Stimulated activated CD4-positive, alpha-beta T cell treated with anti-CD3 and anti-CD28 coated beads, Interleukin-2, amount 100 ng/mL, for 4 hours (primary cell): ENCODE data around the gene CMTM6.
"Not testable (repeated sequence)": the region's sequence is repeated elsewhere in the genome, so short reads cannot be mapped to it uniquely, and the experiment has no call there.

Experiments
- DNase-seq: peaks from one replicate; pipeline ENCODE4 v3.0.0-alpha.2; 2020; ENCODE audit warnings: low read depth

Gene CMTM6

GRCh38 chr3:32443478-32443877 lies 59.2 kb downstream of the CMTM6 start:
- DNase-seq: no peak

GRCh38 chr3:32442766-32443165 lies 59.9 kb downstream of the CMTM6 start:
- no peak for DNase-seq

DNA sequence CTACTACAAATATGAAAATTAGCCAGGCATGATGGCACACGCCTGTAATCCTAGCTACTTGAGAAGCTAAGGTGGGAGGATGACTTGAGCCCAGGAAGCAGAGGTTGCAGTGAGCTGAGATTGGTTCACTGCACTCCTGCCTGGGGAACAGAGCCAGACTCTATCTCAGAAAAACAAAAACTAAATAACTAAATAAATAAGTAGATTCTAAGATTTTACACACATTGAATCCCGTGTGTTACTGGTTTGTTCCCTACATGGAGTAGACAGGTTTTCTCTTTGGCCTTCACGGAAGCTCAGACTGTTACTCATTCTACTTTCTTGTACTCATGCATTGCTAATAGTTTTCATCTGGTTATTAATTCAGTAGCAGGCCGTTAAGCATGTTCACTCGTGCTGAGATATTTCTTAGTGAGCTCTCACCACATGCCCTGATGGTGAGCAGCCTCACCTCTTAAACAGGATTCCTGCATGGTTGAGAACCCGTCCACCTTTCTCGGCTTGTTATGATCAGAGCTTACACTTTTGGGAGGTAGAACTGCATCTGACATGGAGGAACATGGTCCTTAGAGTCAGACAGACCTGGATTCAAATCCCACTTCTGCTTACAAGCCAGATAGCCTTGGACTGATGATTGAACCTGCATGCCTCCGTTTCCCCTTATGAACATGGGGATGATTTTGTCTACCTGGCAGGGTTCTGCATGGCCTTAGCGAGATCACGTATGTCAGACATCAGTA lies 61.9 kb downstream of the CMTM6 start:
- no peak for DNase-seq

DNA sequence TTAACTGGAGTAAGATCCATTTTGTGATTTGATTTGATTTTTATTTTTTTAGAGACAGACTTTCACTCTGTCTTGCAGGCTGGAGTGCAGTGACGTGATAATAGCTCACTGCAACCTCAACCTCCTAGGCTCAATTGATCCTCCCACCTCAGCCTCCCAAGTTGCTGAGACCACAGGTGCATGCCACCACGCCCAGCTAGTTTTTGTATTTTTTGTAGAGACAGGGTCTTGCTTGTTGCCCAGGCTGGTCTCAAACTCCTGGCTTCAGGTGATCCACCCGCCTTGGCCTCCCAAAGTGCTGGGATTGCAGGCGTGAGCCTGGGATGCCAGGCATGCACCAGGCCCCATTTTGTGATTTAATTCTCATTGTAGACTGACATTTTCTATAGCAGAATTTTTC lies 63.2 kb downstream of the CMTM6 start:
- not testable (repeated sequence) for DNase-seq

- no peak for DNase-seq
Observed at GRCh38 chr3:32438596-32439344, 63.9 kb downstream of the CMTM6 start.

DNA sequence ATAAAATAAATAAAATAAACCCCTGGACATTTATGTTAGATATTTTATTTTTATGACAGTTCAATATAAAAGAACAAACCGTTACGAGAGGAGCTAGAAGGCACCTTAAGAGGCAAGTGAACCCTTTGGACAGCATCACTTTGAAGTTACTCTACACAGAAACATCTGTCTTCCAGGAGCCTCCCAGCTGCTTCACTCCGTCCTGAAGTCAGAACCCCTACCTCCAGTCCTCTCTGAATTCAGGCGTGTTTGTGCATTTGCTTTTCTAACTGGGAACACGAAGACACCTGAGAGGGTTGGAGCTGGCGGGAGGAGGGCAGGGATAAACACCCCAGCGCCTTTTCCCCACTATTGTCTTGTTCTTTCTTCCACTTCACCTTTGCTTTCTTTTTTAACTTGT lies 64.8 kb downstream of the CMTM6 start:
- DNase-seq: no peak

GRCh38 chr3:32436816-32437189 lies 65.8 kb downstream of the CMTM6 start:
- DNase-seq: no peak

DNA sequence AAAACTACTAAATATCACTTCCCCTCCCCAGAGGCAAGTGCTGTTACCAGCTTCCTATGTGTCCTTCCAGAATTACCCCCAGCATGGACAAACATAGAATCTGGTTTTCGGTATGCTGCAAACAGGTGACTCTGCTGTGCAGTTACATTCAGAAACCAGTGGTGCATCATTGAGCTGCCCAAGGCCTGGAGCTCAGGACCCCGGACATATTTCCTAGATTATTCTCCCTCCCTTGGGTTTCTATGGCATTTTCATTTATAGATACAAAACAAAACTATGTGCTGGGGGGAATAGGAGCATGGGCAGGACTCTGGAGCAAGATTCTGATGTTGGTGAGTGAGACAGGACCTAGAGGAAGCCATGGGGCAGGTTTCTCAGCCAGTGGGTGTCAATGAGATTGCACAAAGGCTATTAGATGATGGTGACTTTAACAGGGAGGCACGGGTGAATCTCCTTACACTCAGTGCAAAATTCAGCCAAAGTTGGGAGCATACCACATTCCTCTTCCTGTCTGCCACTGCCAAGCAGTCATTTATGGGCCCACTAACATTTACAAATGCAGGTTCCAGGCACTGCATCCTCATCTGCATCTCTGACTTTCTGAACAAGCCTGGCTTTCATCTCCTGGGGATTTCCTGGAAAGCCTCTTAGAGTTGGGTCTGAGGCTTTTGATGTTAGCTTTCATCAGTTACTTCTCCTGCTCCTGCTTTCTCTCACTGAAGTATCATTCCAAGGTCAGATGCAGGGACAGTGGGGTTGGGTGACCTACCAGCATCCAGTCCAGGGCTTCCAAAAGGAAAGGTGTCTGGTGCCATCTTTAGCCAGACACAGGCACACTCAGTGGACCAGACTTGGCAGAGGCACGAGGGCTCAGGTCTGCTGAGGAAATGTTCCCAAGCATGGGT lies 66.5 kb downstream of the CMTM6 start:
- no peak for DNase-seq

DNA sequence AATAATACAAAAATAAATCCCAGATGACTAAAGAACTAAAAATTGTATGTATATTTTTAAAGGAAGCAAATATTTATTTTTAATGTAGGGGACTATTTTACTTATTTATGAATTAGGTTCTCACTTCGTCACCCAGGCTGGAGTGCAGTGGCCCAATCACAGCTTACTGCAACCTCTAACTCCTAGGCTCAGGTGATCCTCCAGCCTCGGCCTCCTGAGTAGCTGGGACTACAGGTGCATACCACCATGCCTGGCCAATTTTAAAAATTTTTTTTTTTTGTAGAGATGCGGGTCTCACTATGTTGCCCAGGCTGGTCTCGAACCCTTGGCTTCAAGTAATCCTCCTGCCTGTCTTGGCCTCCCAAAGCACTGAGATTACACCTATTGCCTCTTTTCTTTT lies 68.4 kb downstream of the CMTM6 start:
- DNase-seq: no peak

DNA sequence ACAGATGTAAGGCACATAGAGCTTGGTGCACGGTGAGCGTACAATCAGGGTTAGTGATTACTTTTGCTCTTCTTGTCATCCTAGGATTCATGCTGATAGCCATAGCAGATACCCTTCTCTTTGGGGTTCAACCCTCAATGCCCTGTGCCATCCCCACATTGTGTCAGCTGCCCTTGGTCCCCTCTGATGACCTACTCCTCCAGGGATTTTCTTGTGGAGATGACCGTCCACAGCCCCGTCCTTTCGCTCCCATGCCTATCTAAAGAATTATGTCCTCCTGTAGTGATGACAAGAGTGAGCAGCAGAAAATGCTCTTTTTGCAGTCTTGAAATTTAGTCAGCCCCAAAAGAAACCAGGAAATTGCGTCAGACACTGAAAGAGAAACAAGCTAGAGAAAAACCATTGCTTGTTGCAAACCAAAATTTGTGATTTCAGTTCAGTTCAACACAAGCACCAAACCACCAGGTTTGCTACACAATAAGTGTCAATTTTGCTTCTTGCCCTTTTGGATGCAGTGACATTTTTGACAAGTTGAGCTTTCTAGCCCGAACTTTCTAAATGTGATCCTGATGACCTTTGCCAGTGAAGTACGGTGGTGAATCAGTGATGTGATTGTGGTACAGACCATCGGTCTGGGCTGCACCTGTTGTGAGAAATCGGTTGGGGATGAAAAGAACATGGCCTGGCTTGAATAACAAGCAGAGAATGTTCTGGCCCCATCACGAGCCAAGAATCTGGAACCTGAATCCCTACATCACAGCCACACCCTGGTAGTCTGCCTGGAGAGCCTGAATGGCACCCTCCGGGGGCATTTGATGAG lies 69.7 kb downstream of the CMTM6 start:
- DNase-seq: no peak

GRCh38 chr3:32432045-32432710 lies 70.5 kb downstream of the CMTM6 start:
- no peak for DNase-seq

GRCh38 chr3:32431481-32431880 lies 71.2 kb downstream of the CMTM6 start:
- no peak for DNase-seq
